GM21786 (cell line): ENCODE results near the gene PLCH2.

ENCODE experiments used
- ATAC-seq: cut with Tn5 transposase; IDR thresholded peaks from one replicate; pipeline ENCODE4 v1.9.1; 2021; ENCODE audit not compliant: unreplicated experiment

Gene PLCH2

DNA sequence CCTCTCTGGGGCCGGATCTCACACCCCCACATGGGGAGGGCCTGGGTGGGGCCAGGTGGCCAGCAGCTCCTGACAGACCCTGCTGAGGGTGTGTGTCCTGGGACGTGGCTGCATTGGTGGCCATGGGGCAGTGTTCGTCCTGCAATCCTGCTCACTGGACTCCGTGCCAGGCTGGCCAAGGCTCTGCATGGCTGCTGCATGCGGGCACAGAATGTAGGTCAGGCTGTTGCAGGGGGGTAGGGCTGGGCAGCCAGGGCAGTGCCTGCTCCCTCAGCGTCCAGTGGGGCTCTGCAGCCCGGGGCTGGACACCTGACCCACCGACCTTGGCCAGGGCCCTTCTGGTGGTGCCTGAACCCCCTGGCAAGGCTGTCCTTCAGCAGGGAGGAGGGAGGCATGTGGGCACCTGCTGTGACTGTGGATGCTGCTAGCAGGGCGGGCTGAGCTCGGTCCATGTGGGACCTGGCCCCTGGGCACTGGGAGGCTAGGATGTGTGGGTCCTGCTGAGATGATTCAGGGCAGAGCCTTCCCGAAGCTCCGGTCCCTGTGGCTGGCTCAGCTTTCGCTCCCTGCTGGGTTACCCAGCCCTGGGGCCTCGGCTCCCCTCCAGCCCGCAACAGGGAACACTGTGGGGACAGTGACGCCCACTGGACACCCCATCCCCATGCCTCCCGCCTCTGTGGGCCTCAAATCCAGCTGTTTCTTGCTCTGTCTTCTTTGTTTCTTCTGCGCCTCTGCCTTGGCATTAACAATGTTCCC, 14.9 kb upstream of the PLCH2 start:
- ATAC-seq, result no peak

DNA sequence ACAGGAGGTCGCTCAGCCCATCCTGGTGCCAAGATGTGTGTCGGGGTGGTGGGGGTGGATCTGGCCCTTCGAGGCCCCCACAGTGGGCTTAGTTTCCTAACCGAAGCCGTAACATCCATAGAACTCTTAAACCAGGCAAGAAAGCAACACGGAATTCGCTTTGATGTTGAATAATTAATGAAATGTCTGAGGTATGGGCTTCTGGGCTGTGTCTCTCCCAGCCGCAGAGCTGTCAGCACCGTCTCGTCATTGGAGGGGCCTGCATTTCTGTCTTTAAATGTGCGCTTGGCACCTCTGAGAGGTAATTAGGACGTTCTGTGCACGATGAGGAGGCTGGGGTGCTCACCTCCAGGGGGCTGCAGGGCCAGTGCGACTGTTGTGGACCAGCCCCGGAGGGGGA, 13.3 kb upstream of the PLCH2 start:
- no peak for ATAC-seq

DNA sequence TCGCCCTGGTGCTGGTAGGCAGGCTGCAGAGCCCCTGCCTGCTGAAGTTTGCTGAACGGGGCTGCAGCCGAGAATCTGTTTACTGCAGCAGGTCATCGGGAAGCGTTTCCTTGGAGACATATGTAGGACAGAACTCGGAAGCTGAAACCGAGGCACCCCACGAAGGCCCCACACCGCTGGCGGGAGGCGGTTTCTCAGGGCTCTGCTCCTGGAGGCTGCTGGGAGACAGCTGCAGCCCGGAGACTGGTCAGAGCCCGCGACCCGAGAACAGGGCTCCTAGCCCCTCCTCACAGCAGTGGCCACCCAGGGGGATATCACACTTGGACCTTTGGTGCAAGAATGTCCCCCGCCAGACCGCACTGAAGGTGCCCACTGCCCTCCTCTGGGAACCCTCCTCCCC, 12.7 kb upstream of the PLCH2 start:
- ATAC-seq, result no peak

DNA sequence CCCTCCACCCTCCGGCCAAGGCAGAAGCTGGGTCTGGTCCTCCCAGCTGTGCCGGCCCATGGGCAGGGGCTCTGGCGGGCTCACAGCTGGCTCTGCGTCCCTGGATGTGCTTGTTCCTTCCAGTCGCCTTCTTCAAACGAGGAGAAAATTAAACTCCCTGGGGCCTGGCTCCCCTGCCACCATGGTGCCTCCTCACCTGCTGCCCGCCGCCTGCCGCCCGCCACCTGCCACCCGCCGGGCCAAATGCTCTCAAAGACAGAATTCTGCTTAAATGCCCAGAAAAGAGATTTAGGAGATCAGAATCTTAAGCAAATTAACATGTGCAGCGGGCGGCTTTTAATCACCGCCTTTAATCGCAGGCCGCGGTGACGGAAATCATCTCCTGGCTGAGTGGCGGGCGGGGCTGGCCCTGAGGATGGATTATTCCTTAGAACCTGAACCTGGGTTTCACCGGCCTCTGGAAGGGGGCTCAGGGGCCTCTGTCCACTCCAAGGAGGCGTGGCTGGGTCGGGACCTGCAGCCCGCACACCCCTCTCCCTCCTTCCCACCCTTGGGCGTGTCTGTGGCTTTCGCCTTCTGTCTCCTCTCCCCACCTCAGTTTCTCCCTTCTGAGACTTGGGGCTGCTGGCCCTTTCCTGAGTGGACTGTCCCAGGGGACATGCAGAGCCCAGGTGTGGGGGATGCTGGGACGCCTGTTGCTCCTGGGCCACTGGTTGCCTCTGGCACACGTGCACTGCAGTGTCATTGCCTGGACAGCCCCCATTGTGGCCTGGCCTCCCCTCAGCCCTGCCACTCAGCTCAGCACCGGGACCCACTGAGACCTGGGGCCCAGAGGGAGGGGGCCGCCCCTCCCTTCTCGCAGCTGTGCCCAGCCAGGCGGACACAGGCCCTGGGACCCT, 10.5 kb upstream of the PLCH2 start:
- ATAC-seq, result no peak

DNA sequence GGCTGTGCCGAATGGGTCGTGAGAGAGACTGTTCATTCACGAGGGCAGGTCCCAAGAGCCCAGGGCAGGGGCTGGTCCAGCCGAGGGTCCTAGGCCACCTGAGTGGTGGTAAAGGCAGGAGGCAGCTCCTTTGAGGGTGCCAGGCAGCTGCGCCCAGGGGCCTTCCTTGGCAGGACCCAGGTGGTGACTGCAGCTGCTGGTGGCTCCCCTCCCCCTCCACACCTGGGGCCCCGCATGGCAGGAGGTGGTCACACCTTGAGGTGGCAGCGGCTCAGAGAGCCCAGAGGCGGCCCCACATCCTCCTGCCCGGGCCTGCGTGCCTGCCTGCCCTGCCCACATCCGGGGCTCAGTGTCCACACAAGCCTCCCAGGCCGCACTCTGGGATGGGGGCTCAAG, 9.8 kb upstream of the PLCH2 start:
- ATAC-seq, result no peak

DNA sequence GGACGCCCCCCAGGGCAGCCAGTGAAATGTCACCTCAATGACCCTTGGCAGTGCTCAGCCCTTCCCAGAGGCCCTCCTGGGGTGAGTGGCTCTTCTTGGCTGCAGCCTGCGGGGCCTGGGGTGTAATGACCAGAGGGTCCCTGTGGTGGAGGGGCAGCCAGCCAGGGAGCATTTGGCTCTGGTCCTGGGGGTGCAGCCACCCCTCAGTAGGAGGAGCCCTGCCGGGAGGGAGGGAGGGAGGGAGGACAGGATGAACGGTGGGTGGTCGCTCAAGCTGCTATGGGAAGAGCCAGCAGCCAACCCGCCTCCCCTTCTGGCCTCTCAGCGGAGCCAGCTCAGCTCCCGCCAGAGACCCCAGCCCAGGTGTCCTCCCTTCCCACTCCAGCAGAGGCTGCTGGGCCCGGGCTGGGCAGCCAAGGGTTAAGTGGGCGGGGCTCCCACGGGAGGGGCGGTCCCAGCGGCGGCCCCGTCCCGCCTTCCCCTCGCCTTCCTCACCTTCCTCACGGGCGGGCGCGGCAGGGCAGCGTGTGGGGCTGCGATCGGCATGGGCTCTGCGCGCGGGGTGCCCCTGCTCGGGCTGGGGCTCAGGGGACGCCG, 9.0 kb upstream of the PLCH2 start:
- ATAC-seq, result no peak

DNA sequence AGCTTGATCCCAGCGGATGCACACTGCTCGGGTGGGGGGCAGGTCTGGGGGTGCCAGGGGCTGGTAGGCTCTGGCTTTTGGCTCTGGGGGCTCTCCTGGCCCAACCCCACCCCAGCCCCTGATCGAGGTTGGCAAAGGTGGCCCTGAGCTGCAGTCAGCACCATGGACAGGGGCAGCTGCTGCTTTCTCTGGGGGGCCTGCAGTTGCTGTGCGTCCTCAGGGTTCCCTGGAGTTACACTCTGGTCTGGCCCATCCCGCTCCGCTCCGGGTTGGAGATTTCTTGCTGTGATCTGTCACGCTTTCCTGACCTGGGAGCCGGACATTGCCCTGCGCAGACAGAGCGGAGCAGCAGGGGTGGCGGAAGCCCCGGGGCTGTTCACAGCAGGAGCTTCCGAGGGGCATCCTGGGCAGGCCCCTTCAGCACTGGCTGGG, 8.0 kb upstream of the PLCH2 start:
- ATAC-seq, result no peak

DNA sequence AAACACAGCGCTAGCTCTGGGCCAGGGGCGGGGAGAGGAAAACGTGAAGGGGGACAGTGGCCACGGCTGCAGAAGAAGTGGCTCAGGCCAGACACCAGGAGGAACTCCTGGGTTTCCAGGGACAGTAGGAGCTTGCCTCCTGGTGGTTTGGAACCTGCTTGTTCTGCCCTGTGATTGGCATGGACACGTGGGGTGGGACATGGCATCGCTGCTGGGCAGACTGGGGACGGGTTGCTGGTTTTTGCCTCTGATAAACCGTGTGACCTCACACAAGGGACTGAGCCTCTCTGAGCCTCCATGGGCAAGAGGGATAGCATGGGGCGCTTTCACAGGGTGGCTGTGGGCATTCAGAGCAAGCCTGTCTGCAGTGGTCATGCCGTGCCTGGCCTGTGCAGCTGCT, 7.5 kb upstream of the PLCH2 start:
- no peak for ATAC-seq

DNA sequence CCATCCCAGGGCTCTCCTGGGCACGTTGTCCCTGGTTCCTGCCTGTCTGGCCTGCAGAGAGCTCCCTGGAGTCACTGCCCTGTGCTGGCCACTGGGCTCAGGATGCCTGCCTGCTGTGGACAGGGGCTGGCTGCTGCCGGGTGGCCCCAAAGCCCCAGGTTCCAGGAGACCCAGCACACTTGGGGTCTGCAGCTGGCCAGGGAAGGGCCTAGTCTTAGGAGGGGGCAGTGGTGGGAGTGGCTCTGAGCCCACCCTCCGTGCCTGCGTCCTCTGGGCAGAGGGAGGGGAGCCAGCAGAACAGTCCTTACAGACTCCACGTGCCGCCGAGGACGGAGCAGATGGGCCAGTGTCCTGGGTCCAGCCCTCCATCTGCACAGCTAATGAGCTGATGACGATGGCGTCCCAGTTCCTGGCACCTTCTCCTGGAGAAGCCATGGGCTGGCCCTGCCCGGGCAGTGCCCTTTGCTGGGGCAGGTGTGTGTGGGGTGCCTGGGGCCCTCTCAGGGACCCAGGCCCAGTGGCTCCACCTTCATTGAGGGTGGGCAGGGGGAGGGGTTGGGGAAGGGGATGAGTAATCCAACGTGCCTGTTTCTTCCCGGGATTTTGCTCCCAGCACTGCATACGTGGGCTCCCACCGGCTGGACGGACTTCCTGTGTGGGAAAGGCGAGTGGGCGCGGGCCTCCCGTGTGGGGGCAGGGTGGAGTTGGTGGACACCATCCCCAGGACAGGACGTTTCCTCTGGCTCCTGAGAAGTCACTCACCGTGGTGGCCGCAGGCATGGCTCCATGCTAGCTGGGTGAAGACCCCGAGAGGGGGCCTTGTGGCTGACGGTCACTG, 6.8 kb upstream of the PLCH2 start:
- ATAC-seq, result no peak

DNA sequence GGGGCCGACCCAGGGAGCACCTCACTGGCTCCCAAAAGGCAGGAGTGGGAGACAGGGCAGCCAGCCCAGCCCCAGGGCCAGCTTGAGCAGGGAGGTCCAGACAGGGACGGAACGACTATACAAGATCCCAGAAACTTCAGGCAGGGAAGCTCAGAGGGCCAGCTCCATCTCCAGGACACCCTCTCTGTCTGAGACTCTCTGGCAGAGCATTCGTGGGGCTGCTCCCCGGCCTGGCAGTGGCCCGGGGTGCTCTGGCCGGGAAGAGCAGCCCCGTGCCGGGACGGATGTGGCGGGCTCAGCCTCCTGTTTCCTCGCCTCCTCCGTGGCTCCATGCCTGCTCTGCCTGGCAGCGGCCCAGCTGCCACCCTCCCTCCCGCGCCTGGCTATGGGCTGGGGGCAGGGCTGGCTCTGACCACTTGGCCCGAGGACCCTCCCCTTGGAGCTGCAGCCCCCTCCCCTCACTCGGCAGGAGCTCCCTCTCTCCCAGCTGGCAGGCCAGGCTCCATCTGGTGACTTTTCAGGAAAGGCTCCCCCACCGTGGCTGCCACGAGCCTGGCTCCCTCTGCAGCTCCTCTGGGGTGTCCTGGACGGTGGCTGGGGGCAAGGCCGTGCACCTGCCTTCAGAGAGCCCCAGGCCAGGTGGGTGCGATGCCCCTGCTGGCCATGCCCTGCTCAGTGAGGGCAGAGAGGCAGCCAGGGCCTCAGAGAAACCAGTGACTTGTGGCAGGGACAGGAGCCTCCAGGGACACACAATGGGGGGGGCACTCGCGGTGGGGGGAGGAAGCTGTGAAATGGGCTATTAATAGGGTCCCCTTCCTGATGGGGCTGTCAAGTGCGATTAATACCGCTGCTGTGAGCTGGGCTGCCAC, 5.6 kb upstream of the PLCH2 start:
- ATAC-seq, result no peak

DNA sequence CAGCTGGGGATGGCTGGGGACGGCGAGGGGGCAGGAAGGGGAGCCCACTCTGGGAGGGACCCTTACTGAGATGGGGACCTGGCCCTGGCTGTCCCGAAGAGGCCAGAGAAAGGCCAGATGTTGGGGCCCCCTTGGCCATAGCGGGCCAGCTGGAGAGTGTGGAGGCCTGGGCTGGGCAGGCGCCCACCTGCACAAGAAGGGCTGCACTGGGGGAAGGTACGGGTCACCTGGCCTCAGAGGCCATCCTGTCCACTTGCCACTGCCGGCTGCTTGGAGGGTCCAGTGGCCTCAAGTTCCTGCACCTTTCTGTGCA, 5.0 kb upstream of the PLCH2 start:
- no peak for ATAC-seq

DNA sequence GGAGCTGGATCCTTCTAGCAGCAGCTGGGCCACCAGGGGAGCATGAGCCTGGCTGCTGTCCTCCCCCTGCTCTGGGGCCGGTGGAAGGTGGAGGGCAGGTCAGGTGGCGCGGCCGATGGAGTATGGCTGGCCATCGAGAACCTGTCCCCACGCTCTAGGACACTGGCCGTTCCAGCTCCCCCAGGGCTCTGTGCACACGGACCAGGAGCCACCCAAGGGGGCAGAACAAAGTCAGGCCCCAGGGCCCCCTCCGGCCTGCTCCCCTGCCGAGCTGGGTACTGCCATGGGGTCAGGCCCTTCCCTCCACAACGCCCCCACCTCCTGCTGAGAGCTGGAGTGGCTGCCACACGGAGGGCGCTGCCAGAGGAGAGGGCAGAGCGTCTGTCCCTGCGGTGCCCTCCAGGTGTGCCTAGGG, 4.5 kb upstream of the PLCH2 start:
- ATAC-seq, result no peak

DNA sequence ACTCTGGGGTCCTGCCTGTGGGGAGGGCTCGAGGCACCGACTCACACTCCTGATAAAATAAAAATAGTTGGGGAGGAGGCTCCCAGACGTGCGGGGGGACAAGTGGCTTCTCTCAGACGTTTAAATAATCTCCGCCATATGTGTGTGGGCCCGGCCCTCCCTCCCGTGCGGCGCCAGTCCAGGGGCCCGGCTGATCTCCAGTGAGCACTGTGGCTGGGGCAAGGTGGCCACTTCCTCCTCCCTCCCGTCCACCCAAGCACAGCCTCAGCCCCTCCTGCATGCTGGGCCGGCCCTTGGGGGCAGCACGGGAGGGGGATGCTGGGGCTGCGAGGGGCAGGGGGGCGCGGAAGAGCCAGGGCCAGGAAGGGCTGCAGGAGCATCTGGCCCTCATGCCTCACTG, 4.0 kb upstream of the PLCH2 start:
- no peak for ATAC-seq

DNA sequence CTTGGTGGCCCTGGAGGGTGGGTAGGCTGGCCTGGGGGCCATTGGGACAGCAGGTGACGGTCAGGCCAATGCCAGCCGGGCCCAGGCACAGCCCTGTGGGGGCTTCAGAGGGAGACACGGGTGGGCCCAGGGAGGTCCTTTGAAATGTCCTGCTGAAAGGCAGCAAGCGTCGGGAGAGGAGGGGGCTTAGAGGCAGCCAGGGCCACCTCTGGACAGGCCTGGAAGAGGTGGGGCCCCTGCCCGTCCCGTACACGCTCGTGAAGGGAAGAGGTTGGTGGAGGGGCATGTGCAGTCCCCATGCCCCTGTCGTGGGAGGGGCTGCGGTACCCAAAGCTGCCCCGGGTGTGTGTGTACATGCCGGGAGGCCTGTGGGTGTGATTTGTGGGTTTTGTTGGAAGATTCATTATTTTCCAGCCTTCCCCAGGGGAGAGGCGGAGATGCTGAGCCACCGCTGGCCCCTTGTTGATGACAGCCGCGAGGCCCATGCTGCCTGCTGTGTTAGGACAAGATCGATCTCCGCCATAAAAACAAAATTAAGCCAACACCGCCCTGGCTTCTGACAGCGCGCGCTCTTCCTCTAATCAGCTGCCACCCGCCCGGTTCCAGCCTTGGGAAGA, 3.4 kb upstream of the PLCH2 start:
- ATAC-seq, result no peak

DNA sequence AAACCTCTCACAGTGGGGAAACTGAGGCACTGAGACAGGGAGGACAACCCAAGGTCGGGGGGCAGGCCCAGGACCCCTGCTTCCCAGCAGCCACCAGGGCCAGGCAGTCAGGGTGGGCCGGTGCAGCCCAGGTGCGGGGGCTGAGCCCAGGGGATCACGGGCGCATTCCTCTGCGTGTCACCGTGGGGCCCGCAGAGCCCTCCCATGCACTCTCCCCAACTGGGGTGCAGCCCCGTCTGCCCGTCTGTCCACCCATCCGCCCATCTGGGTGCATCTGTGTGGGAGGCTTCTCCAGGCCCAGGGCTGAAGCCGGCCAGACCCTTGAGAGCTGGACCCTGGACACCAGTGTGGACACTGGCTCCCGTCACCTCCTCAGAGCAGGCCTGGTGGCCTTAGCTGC, 2.9 kb upstream of the PLCH2 start:
- no peak for ATAC-seq

DNA sequence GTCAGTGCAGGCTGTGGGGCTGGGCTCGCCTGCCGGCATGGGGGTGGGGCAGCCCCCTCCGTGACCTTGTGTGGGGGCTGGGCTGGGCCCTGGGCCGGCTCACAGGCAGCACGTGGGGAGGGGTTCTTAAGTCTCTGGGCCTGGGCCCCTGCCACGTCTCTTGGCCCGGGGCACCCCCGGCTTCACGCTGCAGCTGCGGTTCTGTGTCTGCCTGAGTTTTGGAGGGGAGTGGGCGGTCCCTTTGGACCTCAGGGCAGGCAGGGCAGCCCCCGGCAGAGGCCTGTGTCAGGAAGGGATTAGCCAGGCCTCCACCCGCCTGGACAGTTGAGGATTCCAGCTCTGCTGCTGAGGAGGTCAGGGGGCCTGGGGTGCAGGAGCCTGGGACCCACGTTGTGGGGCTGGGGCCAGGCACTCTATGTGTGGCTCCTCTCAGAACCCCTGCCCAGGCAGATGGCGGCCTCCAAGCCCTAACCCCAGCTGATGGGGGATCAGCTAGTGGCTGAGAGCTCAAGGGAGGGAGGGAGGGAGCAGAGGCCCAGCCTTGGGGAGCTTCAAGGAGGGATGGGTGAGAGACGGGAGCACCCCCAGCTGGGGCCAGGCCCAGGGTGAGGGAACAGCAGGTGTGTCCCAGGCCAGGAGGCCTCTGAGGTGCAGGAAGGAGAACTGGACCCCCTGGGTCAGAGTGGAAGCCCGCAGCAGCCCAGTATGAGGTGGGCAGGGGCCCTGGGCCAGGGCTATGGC, 1.8 kb upstream of the PLCH2 start:
- ATAC-seq, result no peak

DNA sequence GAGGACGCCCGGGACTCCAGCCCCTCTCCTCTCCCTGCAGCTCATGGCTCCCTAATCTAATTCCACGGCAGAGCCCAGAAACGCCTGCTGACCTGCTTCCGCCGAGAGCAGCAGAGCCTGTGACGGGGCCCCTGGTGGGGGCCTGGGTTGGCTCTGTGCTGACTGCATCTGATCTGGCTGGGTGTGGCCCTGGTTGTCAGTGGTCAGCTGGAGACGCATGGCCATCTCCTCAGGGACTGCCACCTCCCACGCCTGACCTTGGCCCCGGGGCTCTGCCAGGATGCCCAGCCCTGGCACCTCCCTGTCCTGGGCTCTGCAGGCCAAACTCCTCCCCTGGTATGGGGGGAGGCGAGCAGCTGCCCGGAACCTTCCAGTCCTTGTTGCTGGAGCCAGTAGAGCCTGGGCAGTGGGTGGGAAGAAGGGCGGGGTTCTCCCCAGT, 1.1 kb upstream of the PLCH2 start:
- ATAC-seq, result no peak

DNA sequence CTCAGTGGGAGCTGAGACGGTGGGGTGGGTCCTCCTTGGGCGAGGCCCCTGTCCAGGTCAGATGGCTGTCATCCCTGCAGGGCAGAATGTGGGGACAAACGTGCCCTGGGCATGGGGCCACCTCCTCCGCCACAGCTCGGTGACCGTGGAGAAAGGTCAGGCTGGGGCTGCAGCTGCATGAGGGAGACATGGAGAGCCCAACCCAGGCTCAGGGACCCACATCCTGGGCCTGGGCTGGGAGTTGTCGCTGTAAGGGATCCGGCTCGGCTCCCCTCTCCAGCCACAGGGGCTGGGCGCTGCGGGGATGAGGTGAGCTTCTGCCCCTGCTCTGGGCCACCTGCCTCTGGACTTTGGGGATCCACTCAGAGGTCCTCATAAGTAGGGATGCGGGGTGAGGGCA, 518 bp upstream of the PLCH2 start:
- ATAC-seq, result no peak

DNA sequence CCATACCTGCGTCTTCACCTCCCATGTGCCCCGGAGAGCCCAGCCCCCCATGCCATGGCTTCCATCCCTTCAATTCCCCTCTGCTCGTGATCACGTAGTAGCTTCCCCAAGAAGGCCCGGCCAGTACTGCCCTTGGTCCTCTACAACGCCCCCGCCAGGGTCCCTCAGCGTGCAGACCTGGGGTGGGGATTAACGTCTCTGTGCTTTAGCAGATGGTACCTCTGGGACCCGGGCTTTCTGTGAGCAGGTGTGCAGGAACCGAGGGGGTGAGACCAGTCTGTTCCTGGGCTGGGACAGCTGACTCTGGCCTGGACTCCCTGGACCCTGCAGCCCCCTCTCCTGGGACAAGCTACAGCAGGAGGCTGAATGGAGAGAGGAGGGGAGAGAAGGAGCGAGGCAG, 1.2 kb downstream of the PLCH2 start:
- no peak for ATAC-seq
